Astrocyte of the spinal cord (primary cell): Measurements from ENCODE around the gene SUPT16H.

Experiments
- DNase-seq: peaks from one replicate; pipeline ENCODE4 v3.0.0; 2011; ENCODE audit warnings: low read depth, low spot score
- H3K4me3 ChIP-seq: 2 replicates; pipeline ENCODE4 v1.5.1; 2011; ENCODE audit warnings: low read depth, mild to moderate bottlenecking, low read length, moderate library complexity
- CTCF ChIP-seq: IDR thresholded peaks from 2 replicates; pipeline ENCODE4 v1.5.1; 2012; ENCODE audit warnings: low read depth, mild to moderate bottlenecking, low read length, inconsistent platforms
- in situ Hi-C: cut with HindIII; loops from 2 replicates; pipeline ENCODE4 v1.10.0; 2017; ENCODE audit warnings: low sequenced_read_pairs

SUPT16H gene

GRCh38 chr14:21395450-21395849, 11.6 kb upstream of the SUPT16H start:
- TF ChIP-seq CTCF = no peak

GRCh38 chr14:21385188-21385904, 1.5 kb upstream of the SUPT16H start:
- TF ChIP-seq CTCF = no peak
- DNase-seq = no peak
- in situ Hi-C loops = no loop called here
- H3K4me3 ChIP-seq = no peak overlapping the region

More at GRCh38 chr14:21395450-21395849, 11.6 kb upstream of the SUPT16H start:
- DNase-seq = no peak
- H3K4me3 ChIP-seq = no peak overlapping the region
- in situ Hi-C loops = no loop called here

- TF ChIP-seq CTCF = no peak
- in situ Hi-C loops = no loop called here
- no peak for DNase-seq
- peak overlapping the region; percentile 87 for H3K4me3 ChIP-seq
Observed at GRCh38 chr14:21384494-21384851, 654 bp upstream of the SUPT16H start.

DNA sequence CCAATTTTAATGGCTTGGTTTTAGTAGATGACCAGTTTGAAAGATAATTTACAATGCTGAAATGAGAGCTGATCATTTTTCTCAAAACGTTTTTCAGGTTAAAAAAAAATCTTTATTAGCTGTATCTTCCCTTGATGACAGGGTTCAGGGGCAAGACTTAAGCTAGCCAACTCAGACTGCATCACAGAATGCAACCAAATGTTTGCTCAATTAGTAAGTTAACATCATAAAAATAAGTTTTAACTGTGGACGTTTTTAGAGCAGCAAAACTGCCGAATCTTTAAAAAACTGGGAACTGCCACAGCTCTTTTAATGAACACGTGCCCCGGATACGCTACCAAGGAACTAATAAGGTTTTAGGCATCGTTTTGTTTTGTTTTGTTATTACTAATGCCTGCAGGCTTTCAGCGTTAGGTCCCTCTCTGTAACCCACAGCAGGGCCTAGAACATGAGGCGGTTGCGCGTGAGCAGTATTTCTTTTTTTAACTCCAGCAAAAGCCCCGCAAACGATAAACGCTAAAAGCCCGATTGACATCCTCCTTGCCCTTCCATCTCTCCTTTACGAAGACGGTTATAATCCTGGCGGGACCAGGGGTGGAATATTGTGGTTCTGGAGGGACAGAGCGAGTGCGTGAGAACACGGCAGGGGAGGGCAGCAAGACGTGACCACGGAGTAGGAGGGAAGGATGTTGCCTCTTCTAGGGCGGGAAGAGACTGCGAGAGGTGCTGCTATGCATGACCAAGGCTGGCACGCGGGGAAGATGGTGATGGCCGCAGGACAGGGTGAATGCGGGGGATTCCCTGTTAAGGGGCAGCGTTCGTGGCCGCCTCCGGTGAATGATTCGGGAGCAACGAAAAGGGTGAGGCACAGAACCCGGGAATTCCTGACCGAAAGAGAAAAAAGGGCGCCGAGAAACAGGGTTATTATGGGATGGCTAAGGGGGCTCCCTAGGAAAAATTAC, 652 bp downstream of the SUPT16H start:
- DNase-seq = peak; percentile 26
- in situ Hi-C loops = no loop called here
- peak overlapping the region; percentile 87 for H3K4me3 ChIP-seq
- TF ChIP-seq CTCF = no peak

DNA sequence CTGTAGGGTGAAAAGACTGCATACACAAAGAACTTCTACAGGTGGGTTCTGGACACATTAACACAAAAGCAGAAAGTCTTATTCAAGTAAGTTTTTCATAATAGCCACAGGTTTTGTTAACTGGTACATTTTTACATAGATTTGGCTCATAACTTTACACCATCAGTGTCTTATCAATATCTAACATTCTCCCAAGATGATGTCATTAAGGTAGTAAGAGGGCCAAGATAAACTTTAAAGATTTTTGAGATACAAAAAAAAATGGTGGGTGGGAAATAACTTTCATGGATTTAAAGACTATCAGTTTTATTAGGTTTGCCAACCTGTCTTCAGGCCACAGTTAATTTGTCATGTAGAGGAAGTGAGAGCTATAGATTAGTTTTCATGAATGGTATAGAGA, 1.7 kb downstream of the SUPT16H start:
- in situ Hi-C loops = no loop called here
- H3K4me3 ChIP-seq = no peak overlapping the region
- no peak for TF ChIP-seq CTCF
- DNase-seq = no peak

- in situ Hi-C loops = no loop called here
- no peak for DNase-seq
- H3K4me3 ChIP-seq = no peak overlapping the region
- TF ChIP-seq CTCF = no peak
Observed at GRCh38 chr14:21379338-21379737, 4.5 kb downstream of the SUPT16H start.
